Heart left ventricle (tissue), 13 donors: ENCODE measurements around the gene FCRL6.

Source experiments
- POLR2A ChIP-seq, 2 donors: fragments of 450-650 bp; IDR thresholded peaks; one replicate each; pipeline ENCODE4 v1.6.1; 2017; ENCODE audit warnings: antibody characterized with exemption in 2 of 2, mild to moderate bottlenecking in 2 of 2, moderate library complexity in 2 of 2
- TF ChIP-seq, protein P1 (sequence below), 12 donors: fragments of 200-600 bp; sonication (generic) in 4 of 12; IDR thresholded peaks; one replicate each; pipeline versions ENCODE4 v1.5.0 to v1.8.0; 2018 to 2022; ENCODE audit warnings: antibody characterized with exemption in 12 of 12, mild to moderate bottlenecking in 5 of 12
- donor health status: ischemic (EF 13 %, LVEDD 7.1; RV severe dilation, severe dysfunction).
- donor health status: DM: no; HTN: yes; CAD: no.
- donor health status: DM: no; HTN: no; CAD: no.
- donor health status: ischemic (EF 25% LVEDD 6.9; RV normal size, moderate dysfunction).
- donor health status: ischemic (EF 25% LVEDD 5.7; RV mildly dilated, moderate dysfunction).
- donor health status: ischemic (EF 35%, LVEDD 5.7; RV mildly dilated, moderate dysfunction).
- donor health status: nonischemic (EF 11% LVEDD 7.7; RV severe dilation, severe dysfunction).
- donor health status: DM: yes; HTN: yes; CAD: no.
- donor health status: PGD.
- donor health status: ischemic (EF 29% LVEDD 5.4; RV normal size, mild dysfunction).
- donor health status: nonischemic (EF 23%, LVEDD 6.1; RV moderate dilation, normal function).

DNA sequence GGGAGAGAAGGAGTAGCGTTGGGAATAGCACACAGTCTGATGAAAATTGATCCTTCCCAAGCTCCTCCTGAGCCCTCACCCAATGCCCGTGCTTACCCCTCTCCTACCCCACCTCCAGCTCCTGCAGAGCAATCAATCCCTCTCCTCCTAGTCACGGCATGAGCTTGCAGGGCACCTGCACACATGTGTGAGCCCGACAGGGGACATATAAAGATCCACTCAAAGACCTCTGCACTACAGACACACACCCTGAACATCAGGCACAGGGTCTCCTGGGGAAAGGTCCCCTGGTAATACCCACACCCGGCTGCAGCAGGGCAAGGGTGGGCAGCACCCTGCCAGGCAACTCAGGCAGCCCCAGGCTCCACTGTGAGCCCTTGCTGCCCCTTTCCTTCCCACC, 59.9 kb downstream of the FCRL6 start:
- TF ChIP-seq, protein P1, sequence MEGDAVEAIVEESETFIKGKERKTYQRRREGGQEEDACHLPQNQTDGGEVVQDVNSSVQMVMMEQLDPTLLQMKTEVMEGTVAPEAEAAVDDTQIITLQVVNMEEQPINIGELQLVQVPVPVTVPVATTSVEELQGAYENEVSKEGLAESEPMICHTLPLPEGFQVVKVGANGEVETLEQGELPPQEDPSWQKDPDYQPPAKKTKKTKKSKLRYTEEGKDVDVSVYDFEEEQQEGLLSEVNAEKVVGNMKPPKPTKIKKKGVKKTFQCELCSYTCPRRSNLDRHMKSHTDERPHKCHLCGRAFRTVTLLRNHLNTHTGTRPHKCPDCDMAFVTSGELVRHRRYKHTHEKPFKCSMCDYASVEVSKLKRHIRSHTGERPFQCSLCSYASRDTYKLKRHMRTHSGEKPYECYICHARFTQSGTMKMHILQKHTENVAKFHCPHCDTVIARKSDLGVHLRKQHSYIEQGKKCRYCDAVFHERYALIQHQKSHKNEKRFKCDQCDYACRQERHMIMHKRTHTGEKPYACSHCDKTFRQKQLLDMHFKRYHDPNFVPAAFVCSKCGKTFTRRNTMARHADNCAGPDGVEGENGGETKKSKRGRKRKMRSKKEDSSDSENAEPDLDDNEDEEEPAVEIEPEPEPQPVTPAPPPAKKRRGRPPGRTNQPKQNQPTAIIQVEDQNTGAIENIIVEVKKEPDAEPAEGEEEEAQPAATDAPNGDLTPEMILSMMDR (IDR thresholded peaks at IDR 0.05): no peak
- no peak for TF ChIP-seq POLR2A (IDR thresholded peaks at IDR 0.05)
